NCI-H2196 treated with DMSO at 0.1 percent for 48 hours (cell line): ENCODE results near the gene GHRH.
A peak's percentile ranks its signal among the peaks of the same experiment; 100 is the strongest.

Experiments
- DNase-seq: peaks from one replicate; lab custom pipeline; 2025; ENCODE audit not compliant: unreplicated experiment; lab: John Stamatoyannopoulos, UW

GHRH gene

GRCh38 chr20:37291724-37292126 is 30.1 kb upstream of the GHRH start:
- DNase-seq = no peak

DNA sequence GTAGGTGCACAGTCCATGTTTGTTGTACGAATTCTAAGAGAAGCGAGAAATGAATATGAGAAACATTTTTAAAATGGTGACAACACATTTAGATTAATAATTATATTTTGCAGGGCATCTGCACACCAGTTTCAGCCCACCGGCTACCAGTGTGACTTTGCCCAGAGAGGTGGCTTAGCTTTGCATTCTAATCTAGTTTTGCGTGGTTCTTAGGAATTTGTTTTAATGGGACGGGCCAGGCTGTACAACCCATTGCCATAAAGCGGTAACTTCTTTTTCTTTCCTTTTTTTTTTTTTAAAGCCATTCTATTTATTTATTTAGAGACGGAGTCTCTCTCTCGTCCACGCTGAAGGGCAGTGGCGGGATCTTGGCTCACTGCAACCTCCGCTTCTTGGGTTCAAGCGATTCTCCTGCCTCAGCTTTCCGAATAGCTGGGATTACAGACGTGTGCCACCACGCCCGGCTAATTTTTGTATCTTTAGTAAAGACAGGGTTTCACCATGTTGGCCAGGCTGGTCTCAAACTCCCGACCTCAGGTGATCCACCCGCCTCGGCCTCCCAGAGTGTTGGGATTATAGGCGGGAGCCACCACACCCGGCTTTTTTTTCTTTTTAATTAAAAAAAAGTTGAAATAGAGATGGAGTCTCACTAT is 28.7 kb upstream of the GHRH start:
- no peak for DNase-seq

DNA sequence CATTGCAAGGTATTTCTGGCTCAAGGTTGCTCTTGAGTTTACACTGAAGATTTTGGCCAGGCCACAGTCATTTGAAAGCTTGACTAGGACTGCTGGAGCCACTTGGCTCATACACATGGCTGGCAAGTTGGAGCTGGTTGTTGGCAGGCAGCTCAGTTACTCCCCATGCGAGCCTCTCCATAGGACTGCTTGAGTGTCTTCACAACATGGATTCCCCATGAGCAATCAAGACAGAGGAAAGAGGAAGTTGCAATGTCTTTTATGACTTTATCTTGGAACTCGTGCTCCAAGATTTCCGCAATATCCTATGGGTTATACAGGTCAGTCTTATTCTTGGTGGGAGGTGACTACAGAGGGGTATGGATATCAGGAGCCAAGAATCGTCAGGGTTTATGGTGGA is 26.5 kb upstream of the GHRH start:
- peak; percentile 37 for DNase-seq

DNA sequence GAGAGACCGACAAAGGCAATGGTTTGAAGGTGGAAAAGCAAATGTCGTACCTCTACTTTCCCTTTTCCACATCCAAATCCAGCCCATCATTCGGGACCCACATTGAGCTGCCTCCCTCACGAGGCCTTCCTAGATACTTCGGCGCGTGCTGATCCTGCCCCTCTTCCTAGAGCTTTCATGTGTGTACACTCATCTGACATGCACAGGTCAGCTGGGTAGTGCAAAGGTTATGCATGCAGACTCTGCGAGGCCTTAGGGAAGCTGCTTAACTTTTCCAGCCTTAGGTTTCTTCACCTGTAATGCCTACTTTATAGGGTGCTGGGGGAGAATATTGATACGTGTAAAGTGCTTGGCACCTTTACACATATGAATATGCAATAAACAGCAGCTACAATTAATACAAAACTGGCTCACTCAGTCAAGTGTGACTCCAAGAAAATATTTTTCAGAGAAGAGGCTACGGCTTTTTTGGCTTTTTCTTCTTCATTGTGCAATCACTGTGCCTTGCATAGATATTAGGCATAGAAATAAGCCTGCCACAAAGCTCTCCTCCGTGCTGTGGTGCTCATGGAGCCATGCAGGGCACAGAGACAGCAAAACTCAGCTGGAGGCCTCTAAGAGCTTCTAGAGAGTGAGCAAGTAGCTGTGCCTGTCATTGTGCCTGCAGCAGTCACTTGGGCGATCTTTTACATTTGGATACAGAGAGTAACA is 24.2 kb upstream of the GHRH start:
- no peak for DNase-seq

DNA sequence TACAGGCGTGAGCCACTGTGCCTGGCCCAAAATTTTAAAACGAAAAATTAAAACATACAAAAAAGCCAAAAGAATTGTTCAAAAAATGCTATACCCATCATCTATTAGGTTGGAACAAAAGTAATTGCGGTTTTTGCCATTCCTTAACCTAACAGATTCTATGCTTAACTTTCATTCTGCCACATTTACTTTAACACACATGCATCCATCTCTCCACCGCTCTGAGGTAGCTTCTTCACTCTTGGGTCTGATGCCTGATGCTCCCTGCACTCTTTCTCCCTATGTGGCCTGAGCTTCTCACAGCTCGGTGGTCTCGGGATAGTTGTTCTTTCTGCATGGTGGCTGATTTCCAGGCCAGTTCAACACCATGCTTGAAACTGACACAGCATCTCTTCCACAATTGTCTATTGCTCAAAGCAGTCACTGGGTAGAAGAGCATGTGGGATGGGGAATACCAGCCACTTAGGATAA is 23.1 kb upstream of the GHRH start:
- no peak for DNase-seq

DNA sequence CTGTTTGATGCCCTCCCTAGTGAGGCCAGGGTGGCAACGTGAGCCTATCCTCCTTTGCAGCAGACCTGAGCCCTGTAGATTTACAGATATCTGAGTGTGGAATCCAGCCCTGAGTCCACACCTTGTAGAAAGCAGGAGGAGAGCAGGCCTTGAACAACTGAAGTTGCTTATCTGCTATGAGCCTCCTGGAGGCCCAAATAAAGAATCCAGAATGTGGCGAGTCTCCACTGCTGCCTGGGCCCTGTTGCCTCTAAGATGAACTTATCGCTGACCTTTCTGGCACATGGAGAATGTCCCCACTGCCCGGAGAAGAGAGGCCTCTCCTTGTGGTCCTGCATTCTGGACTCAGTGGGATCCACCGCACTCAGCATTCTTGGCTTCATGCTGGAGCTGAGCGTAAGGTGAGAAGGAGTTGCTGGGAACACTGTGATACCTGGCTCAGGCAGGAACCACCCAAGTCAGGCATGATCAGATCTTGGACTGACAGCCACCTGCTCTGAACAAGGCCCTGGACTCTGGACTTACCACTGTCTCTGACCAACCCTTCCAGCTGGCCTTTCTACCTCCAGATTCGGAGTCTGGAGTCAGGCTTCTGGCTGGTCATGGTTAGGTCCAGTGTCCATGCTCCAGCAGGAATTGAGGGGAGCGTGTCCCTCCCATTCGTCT is 22.0 kb upstream of the GHRH start:
- no peak for DNase-seq

- DNase-seq = no peak
These were observed 20.9 kb upstream of the GHRH start for GRCh38 chr20:37282556-37282955.

GRCh38 chr20:37280403-37280802 is 18.8 kb upstream of the GHRH start:
- no peak for DNase-seq

- no peak for DNase-seq
These were observed 18.2 kb upstream of the GHRH start for GRCh38 chr20:37279820-37280219.

DNA sequence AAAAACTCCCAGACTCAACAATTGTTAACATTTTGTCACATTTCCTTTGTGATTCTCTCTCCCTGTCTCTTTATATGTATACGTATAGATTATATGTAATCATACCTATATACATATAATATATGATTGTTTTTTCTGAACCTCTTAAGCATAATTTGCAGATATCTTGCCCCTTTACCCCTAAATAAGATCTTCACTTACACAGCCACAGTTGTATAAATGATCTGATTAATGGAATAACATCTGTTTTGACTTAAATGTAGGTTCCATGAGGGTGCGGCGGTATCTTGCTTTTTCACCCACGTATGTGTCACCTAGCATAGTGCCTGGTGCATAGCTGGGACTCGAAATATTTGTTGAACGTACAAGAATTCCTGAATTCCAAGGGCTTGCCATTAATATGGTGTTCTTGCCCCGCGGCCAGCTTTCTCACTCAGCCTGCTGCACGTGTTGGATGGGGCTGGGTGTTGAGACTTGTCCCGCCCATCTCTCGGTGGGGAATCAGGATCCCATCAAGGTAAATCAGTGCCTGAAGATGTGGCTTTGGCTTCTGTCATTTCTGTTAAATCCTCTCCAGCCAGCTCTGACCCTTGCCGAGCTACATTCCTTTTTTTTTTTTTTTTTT is 17.5 kb upstream of the GHRH start:
- DNase-seq = no peak

DNA sequence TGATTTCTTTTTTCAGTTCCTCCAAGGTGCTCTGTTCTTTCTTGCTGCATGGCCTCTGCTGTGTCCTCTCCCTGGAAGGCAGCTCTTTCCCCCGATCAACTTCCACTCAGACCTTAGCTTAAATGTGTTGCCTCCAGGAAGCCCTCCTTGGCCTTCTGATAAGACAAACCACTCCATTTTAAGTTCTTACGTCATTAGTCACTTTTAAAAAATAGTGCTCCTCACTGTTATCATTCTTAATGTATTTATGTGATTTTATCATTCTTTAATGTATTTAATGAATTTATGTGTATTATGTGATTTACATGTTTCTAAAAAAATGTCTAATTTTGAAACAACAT is 15.6 kb upstream of the GHRH start:
- no peak for DNase-seq

DNA sequence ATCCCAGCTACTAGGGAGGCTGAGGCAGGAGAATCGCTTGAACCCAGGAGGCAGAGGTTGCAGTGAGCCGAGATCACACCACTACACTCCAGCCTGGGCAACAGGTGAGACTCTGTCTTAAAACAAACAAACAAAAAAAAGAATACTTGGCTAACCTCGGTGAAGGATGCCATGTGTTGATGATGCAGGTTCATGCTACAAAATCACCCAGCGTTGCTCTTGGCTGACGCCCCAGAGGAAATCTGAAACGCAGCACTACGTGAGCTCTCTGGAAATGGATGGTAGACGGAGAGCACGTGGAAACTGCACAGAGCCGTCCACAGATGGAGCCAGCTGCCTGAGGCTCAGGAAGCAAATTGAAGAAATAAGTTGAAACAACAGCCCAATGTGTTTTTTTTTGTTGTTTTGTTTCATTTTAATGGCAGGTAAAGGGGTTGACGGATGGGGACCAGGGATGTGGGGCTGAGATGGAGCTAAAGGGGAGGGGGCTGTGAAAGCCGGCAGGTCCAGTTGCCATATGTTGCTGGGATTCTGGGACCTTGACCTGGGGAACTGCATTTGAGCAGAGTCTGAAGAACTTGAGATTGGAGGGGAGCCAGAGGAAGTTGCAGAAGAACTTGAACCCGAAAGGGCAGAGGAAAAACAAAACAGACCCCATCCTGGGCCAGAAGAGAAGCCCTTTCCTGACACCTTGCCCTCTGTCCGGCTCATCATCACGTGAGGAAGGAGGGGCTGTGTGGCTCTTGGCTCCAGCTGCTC is 15.1 kb upstream of the GHRH start:
- DNase-seq = peak; percentile 90

GRCh38 chr20:37274851-37275524 is 13.4 kb upstream of the GHRH start:
- no peak for DNase-seq

- DNase-seq = no peak
These were observed 12.4 kb upstream of the GHRH start for GRCh38 chr20:37273988-37274387.

GRCh38 chr20:37271421-37271768 is 9.8 kb upstream of the GHRH start:
- DNase-seq = no peak

DNA sequence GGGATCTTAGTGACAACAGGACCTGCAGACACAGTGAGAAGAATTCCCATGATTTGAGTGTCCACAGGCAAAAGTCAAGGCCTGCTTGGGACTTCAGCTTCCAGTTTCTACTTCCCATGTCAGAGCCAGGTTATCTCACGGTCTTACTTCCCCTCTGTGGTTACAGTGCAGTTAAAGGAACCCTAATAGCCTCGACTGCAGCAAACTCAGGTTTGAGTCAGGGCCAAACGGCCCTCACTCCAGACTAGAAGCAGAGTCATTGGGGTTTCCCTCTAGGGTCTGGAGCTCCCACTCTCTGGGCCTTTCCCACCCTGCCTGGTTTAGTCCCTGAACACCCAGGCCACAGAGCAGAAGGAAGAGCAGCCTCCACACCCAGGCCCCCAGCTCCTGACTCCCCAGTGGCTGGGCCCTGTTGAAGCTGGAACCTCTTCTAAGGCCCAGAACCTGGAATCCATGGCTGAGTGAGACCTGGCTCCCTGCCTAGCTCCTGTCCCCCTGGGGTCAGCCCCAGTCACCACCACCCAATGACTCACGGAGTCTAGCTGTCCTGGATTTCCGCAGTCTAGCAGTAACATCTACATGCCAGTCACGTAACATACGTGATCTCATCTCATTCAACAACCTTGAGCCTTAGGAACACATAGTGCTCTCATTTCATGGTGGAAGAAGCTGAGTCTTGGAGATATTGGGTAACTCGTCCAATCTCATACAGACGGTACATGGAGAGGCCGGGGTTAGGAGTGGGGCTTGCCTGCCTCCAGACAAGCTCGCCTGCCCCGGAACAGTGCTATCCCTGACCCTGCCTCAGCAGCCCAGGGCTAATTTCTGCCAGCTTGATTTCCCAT is 9.2 kb upstream of the GHRH start:
- DNase-seq = no peak

DNA sequence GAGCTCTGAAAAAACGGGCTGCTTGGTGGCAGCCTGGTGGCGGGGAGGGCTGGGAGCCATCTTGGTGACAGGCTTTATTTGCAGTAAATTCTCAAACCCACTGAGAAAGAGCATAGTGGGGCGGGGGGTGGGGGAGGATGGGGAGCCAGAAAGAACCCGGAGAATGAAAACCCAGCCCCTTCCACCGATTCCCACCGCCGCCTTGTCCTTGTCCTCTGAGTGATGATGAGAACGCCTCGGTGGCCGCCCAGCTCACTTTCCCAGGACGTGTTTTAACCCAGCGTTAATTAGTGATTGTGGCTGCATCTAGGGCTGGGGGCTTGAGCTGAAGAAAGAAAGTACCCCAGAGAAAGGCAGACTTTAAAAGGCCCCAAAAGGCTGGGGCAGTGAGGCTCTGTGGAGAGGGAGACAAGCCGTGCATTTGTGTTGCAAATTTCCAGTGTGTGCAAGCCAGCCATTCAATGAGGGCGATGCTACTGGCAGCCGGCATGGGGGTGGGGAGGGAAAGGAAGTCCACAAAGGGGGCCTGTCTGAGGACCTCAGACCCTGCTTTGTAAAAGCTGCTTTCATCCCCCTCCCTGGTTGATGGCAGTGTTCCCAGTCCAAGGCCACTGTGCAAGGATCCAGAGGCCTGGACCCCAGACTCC is 6.2 kb upstream of the GHRH start:
- no peak for DNase-seq

GRCh38 chr20:37266940-37267666 is 5.5 kb upstream of the GHRH start:
- no peak for DNase-seq

DNA sequence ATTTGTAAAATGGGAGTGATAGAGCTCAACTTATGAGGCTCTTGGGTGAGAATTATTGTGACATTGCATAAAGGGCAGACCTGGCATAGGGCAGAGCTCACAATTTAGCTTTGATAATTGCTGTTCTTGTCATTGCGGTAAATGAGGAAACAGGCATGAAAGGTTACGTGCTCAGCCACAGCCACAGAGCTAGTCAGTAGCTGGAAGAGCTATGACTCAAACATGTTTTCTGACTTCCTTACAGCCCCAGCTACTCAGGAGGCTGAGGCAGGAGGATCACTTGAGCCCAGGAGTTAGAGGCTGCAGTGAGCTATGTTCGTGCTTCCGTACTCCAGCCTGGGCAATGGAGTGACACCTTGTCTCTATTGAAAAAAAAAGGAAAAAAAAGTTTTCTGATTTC is 3.5 kb upstream of the GHRH start:
- no peak for DNase-seq
